H1 (cell line): Measurements from ENCODE around the gene HES5. TPM values are rescaled to one million over a fixed set of nuclear protein-coding genes. Genes with fewer than 3 reads are reported as not detected.

Experiments used
- CEBPB ChIP-seq: IDR thresholded peaks from 2 replicates; pipeline ENCODE4 v1.6.1; 2012; ENCODE audit warnings: low read depth, low read length
- CHD7 ChIP-seq: fragments of 300-600 bp; sonication (generic); IDR thresholded peaks from 2 replicates; pipeline ENCODE4 v1.7.1; 2012; ENCODE audit warnings: low read length, moderate library complexity, mild to moderate bottlenecking, inconsistent platforms; ENCODE audit not compliant: insufficient replicate concordance
- KDM5A ChIP-seq: fragments of 200-600 bp; IDR thresholded peaks from 2 replicates; pipeline ENCODE4 v1.7.1; 2012; ENCODE audit warnings: mild to moderate bottlenecking, low read length, inconsistent platforms, mixed read lengths
- MAFK ChIP-seq: IDR thresholded peaks from 2 replicates; pipeline ENCODE4 v1.6.1; 2012; ENCODE audit warnings: low read depth, mild to moderate bottlenecking, improper control_type of control experiment, low read length
- POLR2A ChIP-seq, 2 experiments: IDR thresholded peaks; 1 replicate in 1 of 2; 2 replicates in 1 of 2; pipeline ENCODE4 v1.6.1; 2011; ENCODE audit warnings: low read depth in 2 of 2, low read length in 2 of 2, mild to moderate bottlenecking in 2 of 2; ENCODE audit errors: control extremely low read depth in 1 of 2
- RAD21 ChIP-seq, 2 experiments: IDR thresholded peaks in 1 of 2; conservative IDR thresholded peaks in 1 of 2; 2 replicates each; pipeline ENCODE4 v1.6.1; 2011; ENCODE audit warnings: low read depth in 2 of 2, low read length in 2 of 2, improper control_type of control experiment in 1 of 2, inconsistent platforms in 1 of 2, mild to moderate bottlenecking in 1 of 2, moderate library complexity in 1 of 2
- RBBP5 ChIP-seq: IDR thresholded peaks from 2 replicates; pipeline ENCODE4 v1.7.1; 2012; ENCODE audit warnings: low read depth, mild to moderate bottlenecking, inconsistent platforms, low read length, moderate library complexity, borderline replicate concordance
- RFX5 ChIP-seq: IDR thresholded peaks from 2 replicates; pipeline ENCODE4 v1.6.1; 2011; ENCODE audit warnings: low read depth, low read length, improper control_type of control experiment, borderline replicate concordance
- SP2 ChIP-seq: IDR thresholded peaks from 2 replicates; pipeline ENCODE4 v1.6.1; 2012; ENCODE audit warnings: mild to moderate bottlenecking, low read length, inconsistent platforms
- TBP ChIP-seq: IDR thresholded peaks from 2 replicates; pipeline ENCODE4 v1.6.1; 2011; ENCODE audit warnings: low read depth, low read length, improper control_type of control experiment
- ZNF274 ChIP-seq: IDR thresholded peaks from 2 replicates; pipeline ENCODE4 v1.7.0; 2012; ENCODE audit warnings: low read length, borderline replicate concordance; ENCODE audit errors: extremely low read depth
- polyA plus RNA-seq, 7 experiments: library from polyadenylated mRNA; depleted of rRNA in 3 of 7; stranded (reverse) in 5 of 7; unstranded in 2 of 7; fragments of >200 nt in 5 of 7; fragments of 200-250 nt in 2 of 7; gene quantifications; 1 replicate in 5 of 7; 2 replicates in 1 of 7; 4 replicates in 1 of 7; pipeline versions ENCODE4 v1.2.1 to v1.2.3, GENCODE V29; 2011 to 2013; ENCODE audit warnings: missing spikeins in 2 of 7, mixed read lengths in 2 of 7
- total RNA-seq: library from RNA; stranded (reverse); fragmentation: NEBNext Ultra II Directional; extraction: Animal tissue kit (Norgen Biotek cat#: 25700); gene quantifications from 2 replicates; pipeline ENCODE4 v1.2.1, GENCODE V29; 2021

Gene HES5
- total and polyA plus RNA-seq, 2 of the 8 experiments (the other 6 are each of a cell fraction or from before 2014, with no cell fraction given): 0.22 TPM; not detected in 1

GRCh38 chr1:2480236-2480985 lies 49.7 kb downstream of the HES5 start (continued):
- TF ChIP-seq CHD7 (no peak), POLR2A (IDR thresholded peaks at IDR 0.05; ENCODE audit: control extremely low read depth in 1 of 2, low read depth in 2 of 2, low read length in 2 of 2) (no peak), SP2 (no peak), KDM5A (no peak), TBP (no peak), MAFK (no peak), RFX5 (no peak), ZNF274 (no peak), RBBP5 (no peak), RAD21 (IDR thresholded peaks at IDR 0.05 in 1 of 2, conservative IDR thresholded peaks at IDR 0.05 in 1 of 2; ENCODE audit: low read depth in 2 of 2, low read length in 2 of 2) (no peak), CEBPB (no peak)
